ENCODE data around the gene DOK5. TPM values are rescaled to one million over a fixed set of nuclear protein-coding genes. Genes with fewer than 3 reads are reported as not detected.

Gene DOK5
- total and polyA plus RNA-seq, 2 of the 4 experiments (the other 2 are of a cell fraction) = 2.8 to 3.9 TPM

DNA sequence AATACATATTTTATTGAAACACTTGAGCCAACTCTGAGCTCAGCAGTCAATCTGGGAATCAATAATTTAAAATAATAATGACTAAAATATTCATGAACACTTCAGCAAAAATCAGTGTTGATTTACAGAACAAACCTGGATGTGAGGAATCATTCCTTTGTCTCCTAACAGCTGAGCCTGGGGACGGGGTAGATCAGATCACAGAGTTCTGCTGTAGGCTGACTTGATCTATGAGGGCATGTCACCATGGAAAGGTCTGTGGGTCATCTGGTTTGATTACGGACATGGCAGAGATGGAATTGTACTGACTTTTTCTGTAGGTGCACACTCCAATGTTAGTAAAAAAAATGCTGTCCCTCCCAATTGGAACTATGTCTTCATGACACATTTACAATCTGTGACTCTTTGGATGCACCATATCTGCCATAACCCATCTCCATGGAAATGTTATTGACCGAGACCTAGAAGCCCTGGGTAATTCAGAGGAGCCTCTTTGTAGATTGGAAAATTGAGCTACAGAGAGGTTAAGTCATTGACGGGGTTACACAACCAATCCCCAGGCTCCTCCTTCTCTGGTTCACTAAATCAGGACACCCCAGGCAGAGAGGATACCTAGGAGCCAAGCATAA lies 114.1 kb downstream of the DOK5 start:
- ChIA-PET CTCF (interaction anchor here (0.6 kb wide), 1 partner anchor 39 kb away, joined by 6 read pairs; no protein-coding TSS in a partner anchor), POLR2A (ENCODE audit: unreplicated experiment) (no interaction called here)
- Histone ChIP-seq H3K27me3 (ENCODE audit: control insufficient read depth, insufficient read depth, low read length) (no peaks in the 10 kb centered on the region), H3K23ac (ENCODE audit: low read depth, low read length) (no peak overlapping the region), H3K79me1 (ENCODE audit: low read depth in 1 of 2, low read length in 2 of 2) (no peaks in the 10 kb centered on the region), H3K14ac (replicated peaks; ENCODE audit: low read depth, low read length) (no peak overlapping the region), H2BK5ac (ENCODE audit: low read depth, low read length, poor library complexity, severe bottlenecking) (no peak overlapping the region), H4K20me1 (ENCODE audit: insufficient read depth, low read length) (no peaks in the 10 kb centered on the region), H3K4me1 (ENCODE audit: control insufficient read depth, insufficient read depth, low read length) (no peaks in the 10 kb centered on the region), H3K36me3 (ENCODE audit: control insufficient read depth, insufficient read depth, low read length) (no peaks in the 10 kb centered on the region), H4K91ac (ENCODE audit: insufficient read depth, low read depth, low read length) (no peak overlapping the region), H2AK9ac (replicated peaks; ENCODE audit: low read depth, low read length, poor library complexity) (no peak overlapping the region), H2BK120ac (ENCODE audit: low read depth, low read length) (no peak overlapping the region), H2BK15ac (ENCODE audit: low read depth, low read length) (no peak overlapping the region), H3K9me1 (ENCODE audit: insufficient read depth, low read length) (no peaks in the 10 kb centered on the region), H2BK20ac (ENCODE audit: low read depth, low read length) (no peak overlapping the region), H4K5ac (ENCODE audit: low read depth, low read length) (no peak overlapping the region), H3K56ac (ENCODE audit: extremely low read depth, insufficient read depth, low read length) (no peak overlapping the region), H3K27ac (ENCODE audit: insufficient read depth, low read length) (no peak overlapping the region), H4K8ac (ENCODE audit: low read depth in 2 of 2, low read length in 2 of 2) (no peak overlapping the region), H2AK5ac (ENCODE audit: low read depth, low read length) (no peak overlapping the region), H3K18ac (ENCODE audit: low read depth, low read length) (no peak overlapping the region), H2AFZ (replicated peaks; ENCODE audit: low read length, poor library complexity) (no peak overlapping the region), H3K4ac (ENCODE audit: low read depth, low read length) (no peak overlapping the region), H3K9me3 (ENCODE audit: control insufficient read depth, insufficient read depth, low read length) (peaks cover 5% of the 10 kb centered on the region; the same call in 1 of the 2 replicates), H3K4me3 (ENCODE audit: insufficient read depth, low read depth, low read length) (no peak overlapping the region), H3K9ac (ENCODE audit: low read depth, low read length) (no peak overlapping the region), H3K4me2 (ENCODE audit: low read depth, low read length) (no peak overlapping the region)
- in situ Hi-C loops (cut with MboI; ENCODE audit: low sequenced_read_pairs) = no loop called here
- TF ChIP-seq RAD21 (IDR thresholded peaks at IDR 0.05; ENCODE audit: low read length) (no peak), RCOR1 (IDR thresholded peaks at IDR 0.05; ENCODE audit: insufficient replicate concordance, low read length) (no peak), NFE2L2 (IDR thresholded peaks at IDR 0.05; ENCODE audit: low read depth, low read length) (no peak)
- intact Hi-C loops (cut with micrococcal nuclease) = no loop called here
- DNase-seq (no peak), ATAC-seq (ENCODE audit: low read depth) (no peak)
- dilution Hi-C loops (cut with HindIII; ENCODE audit: low sequenced_read_pairs, unreplicated experiment) = no loop called here
- no TSS peak for BruUV-seq (replicated peaks)
- WGBS, 2 experiments (ENCODE audit: extremely low coverage in 2 of 2, insufficient read length in 1 of 2) = no CpG with 5 or more reads among the region's 4 CpGs
